AG09319 (cell line): ENCODE results near the gene TESMIN.

Source experiments
- DNase-seq: peaks from one replicate; pipeline ENCODE4 v3.0.0-alpha.2; 2010; ENCODE audit warnings: low read depth; ENCODE audit errors: extremely low read depth
- TF ChIP-seq, protein P1 (sequence below): IDR thresholded peaks from 2 replicates; pipeline ENCODE4 v1.5.1; 2011; ENCODE audit warnings: low read depth, mild to moderate bottlenecking, inconsistent platforms, low read length, moderate library complexity

Gene TESMIN

DNA sequence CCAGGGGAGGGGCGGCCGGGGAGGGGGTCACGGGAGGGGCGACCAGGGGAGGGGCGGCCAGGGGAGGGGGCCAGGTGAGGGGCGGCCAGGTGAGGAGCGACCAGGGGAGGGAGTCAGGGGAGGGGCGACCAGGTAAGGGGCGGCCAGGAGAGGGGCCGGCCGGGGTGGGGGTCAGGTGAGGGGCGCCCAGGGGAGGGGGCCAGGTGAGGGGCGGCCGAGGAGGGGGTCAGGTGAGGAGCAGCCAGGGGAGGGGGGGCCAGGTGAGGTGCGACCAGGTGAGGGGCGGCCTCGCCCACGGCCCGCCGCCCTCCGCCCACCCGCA is 355 bp downstream of the TESMIN start:
- DNase-seq: no peak
- TF ChIP-seq, protein P1, sequence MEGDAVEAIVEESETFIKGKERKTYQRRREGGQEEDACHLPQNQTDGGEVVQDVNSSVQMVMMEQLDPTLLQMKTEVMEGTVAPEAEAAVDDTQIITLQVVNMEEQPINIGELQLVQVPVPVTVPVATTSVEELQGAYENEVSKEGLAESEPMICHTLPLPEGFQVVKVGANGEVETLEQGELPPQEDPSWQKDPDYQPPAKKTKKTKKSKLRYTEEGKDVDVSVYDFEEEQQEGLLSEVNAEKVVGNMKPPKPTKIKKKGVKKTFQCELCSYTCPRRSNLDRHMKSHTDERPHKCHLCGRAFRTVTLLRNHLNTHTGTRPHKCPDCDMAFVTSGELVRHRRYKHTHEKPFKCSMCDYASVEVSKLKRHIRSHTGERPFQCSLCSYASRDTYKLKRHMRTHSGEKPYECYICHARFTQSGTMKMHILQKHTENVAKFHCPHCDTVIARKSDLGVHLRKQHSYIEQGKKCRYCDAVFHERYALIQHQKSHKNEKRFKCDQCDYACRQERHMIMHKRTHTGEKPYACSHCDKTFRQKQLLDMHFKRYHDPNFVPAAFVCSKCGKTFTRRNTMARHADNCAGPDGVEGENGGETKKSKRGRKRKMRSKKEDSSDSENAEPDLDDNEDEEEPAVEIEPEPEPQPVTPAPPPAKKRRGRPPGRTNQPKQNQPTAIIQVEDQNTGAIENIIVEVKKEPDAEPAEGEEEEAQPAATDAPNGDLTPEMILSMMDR: no peak

DNA sequence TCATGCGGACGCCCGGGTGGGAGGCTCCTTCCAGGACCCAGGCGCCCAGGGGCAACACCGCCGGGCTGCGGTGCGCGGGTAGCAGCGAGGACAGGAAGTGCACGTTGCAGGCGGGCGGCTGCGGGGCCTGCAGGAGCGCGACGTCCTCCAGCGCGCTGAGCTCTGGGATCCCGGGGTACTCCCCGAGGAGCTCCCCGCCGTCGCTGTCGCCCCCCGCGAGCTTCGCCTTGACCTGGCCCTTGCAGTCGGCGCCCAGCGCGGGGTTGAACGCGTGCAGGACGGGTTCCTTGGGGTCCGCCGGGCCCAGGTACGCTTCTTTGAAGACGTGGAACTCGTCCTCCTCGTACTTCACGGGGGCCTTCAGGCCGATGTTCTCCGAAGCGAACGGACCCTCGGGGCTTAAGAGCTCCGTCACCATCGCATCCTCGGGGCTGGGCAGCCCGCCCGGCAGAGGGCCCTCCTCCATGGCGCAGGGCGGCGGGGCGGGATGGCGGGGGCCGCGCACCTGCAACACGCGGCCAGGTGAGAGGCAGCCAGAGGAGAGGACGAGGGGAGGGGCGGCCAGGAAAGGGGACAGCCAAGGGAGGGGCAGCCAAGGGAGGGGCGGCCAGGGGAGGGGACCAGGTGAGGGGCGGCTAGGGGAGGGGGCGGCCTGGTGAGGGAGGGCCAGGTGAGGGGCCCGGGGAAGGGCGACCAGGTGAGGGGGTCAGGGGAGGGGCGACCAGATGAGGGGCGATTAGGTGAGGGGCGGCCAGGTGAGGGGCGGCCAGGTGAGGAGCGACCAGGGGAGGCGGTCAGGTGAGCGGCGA is 921 bp downstream of the TESMIN start:
- TF ChIP-seq, protein P1: no peak
- no peak for DNase-seq

DNA sequence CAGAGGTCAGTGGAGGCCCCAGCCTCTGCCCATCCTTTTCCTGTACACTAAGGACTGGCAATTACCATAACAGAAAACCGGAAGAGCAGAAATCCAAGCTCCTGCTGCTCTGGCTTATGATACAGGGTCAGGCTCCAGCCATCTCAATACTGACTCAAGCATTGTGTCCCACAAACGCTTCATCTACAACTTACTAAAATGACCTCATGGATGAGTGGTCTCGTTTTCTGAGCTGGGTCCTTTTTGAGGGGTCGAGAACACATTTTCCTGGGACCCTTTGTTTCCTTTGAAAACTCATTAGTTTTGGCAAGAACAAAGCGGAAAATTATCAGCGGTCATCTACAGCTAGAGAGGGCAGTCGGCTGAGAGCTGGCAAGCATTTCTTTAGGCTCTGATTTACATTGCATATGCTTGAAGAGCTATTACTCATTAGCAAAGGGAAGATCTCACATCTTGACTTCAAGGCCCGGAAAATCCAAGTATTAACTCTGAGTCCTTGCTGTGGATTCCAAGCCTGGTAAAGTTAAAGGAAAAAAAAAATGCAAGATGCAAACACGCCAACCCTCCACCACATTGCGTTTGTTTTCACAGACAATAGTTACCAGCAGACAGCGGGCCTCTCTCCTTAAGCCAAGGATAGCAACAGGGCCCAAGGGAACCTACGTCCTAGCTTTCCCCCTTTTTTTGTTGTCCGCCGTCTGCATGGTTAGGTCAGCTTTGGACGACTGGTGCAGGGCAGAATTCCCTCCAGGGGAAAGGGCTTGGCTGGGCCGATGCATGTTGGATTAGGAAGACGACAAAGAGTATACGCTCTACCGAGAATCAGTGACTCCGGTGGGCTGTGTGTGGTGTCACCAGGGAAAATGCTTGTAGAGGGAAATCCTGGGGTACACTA is 1.8 kb downstream of the TESMIN start:
- no peak for DNase-seq
- TF ChIP-seq, protein P1: no peak

DNA sequence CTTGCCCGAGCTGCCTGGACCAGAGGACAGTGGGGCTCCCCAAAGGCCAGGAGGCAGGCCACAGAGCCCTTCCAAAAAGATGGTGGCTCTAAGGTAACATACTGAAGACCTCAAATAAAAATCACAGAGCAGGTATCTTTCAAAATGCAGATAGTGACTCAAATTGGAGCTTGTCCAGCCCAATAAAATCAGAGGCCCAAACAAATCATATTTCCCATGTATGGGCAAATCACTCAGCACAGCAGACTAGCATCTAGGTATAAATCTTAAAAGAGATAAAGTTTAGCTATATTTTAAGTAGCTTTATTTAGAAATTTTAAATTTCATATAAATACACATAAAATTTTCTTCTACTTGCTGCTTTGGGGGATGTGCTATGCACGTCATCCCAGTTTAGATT is 3.3 kb downstream of the TESMIN start:
- no peak for DNase-seq
- TF ChIP-seq, protein P1: no peak

DNA sequence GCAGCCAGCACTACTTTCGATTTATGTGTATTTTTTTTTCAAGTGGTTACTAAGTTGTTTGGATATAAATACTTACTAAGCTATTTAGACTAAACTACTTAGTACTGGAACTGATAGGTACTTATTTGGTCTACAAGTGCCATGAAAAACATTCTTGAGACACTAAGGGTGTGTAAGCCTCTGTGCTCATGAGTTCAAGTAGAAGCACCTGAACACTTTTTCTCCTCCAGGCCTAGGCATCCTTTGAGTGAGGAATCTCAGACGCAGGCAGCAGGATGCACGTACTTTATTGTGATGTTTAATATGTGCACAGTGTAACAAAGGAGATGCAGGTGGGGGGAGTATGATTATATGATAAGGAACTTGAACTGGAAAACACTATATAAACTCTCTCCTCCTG is 7.8 kb downstream of the TESMIN start:
- TF ChIP-seq, protein P1: no peak
- DNase-seq: no peak

DNA sequence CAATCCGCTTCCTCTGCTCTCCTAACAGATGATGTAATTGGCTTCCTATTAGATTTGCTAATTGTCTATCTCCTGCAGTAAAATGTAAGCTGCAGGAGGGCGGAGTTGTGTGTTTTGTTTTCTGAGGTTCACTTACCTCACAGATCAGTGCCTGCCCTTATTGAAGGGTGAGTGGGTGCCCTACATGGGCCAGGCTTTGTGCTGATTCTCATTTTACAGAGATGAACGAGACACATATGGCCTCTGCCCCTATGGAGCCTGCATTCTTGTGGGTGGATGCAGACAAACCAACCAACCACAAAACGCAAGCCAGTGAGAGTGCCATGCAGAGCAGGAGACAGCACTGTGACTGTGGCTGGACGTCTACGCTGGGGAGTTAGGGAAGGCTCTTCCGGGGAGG is 9.9 kb downstream of the TESMIN start:
- TF ChIP-seq, protein P1: no peak
- no peak for DNase-seq

DNA sequence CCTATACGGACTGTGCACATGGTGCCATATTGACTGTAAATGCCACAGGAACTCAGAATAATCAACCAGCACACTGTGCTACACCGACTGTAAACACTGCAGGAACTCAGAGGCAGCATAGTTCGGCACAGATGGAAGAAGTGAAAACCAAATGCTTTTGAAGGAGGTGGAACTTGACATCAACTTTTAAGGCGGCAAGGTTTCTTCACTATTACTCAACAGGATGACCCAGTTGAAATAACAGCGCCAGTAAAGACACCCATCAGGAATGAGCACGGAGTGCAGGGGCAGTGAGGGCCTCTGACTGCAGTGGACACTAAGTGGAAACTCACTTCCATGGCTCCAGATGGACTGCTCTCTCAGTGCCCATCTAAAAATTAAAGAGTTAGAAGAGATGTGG is 15.7 kb downstream of the TESMIN start:
- TF ChIP-seq, protein P1: no peak
- no peak for DNase-seq
